Upper lobe of left lung (tissue), 6 donors: ENCODE results near the gene DENND5A. TPM values are rescaled to one million over a fixed set of nuclear protein-coding genes. Genes with fewer than 3 reads are reported as not detected.
"Not testable (repeated sequence)": the region's sequence is repeated elsewhere in the genome, so short reads cannot be mapped to it uniquely, and the experiment has no call there.

Experiments
- ATAC-seq, 2 donors: fragments of 200-7000 bp; cut with Tn5 transposase; one replicate each; pipeline ENCODE4 v1.9.1; 2022; ENCODE audit warnings: mild to moderate bottlenecking in 2 of 2, moderate library complexity in 2 of 2; ENCODE audit not compliant: low FRiP score in 2 of 2
- DNase-seq, 2 donors: peaks; one replicate each; pipeline ENCODE4 v3.0.0-alpha.2; 2019 to 2020
- H3K27ac ChIP-seq, 4 donors: fragments of 200-600 bp; sonication (generic); one replicate each; pipeline ENCODE4 v1.5.1; 2016 to 2019
- H3K27me3 ChIP-seq, 4 donors: fragments of 200-600 bp; sonication (generic); one replicate each; pipeline ENCODE4 v1.5.1; 2017 to 2019
- H3K36me3 ChIP-seq, 4 donors: fragments of 200-600 bp; sonication (generic); one replicate each; pipeline ENCODE4 v1.5.1; 2016 to 2019
- H3K4me1 ChIP-seq, 4 donors: fragments of 200-600 bp; sonication (generic); one replicate each; pipeline ENCODE4 v1.5.1; 2018 to 2019
- H3K4me3 ChIP-seq, 4 donors: fragments of 200-600 bp; sonication (generic); one replicate each; pipeline ENCODE4 v1.5.1; 2017 to 2019; ENCODE audit warnings: mild to moderate bottlenecking in 2 of 4, moderate library complexity in 1 of 4
- H3K9me3 ChIP-seq, 4 donors: fragments of 200-600 bp; sonication (generic); one replicate each; pipeline ENCODE4 v1.5.1; 2018 to 2019
- CTCF ChIP-seq, 6 experiments: fragments of 450-650 bp in 4 of 6; fragments of 200-600 bp in 2 of 6; sonication (generic) in 2 of 6; IDR thresholded peaks; one replicate each; pipeline ENCODE4 v1.5.1; 2016 to 2019; ENCODE audit warnings: antibody characterized with exemption in 6 of 6
- EP300 ChIP-seq, 4 donors: sonication (generic); formaldehyde crosslinking; IDR thresholded peaks; one replicate each; pipeline ENCODE4 v1.5.1; 2017; ENCODE audit warnings: antibody characterized with exemption in 4 of 4, control low read depth in 2 of 4
- POLR2A ChIP-seq, 4 donors: fragments of 450-650 bp; IDR thresholded peaks; one replicate each; pipeline ENCODE4 v1.5.1; 2016 to 2017; ENCODE audit warnings: antibody characterized with exemption in 4 of 4, mild to moderate bottlenecking in 2 of 4
- POLR2AphosphoS5 ChIP-seq, 2 donors: sonication (generic); formaldehyde crosslinking; IDR thresholded peaks; one replicate each; pipeline ENCODE4 v1.5.1; 2017; ENCODE audit warnings: antibody characterized with exemption in 2 of 2
- WGBS, 2 donors: methylation state at CpG; one replicate each; pipeline ENCODE4 v1.1.5; 2017 to 2018; 5-methylcytosine and 5-hydroxymethylcytosine counted together
- total RNA-seq, 6 donors: library from RNA; depleted of rRNA in 4 of 6; stranded (reverse); fragments of >200 nt in 4 of 6; gene quantifications; one replicate each; pipeline versions ENCODE4 v1.1.0 to v1.2.1, GENCODE V29; 2016 to 2021
- donor health status: DM: no; HTN: no; CAD: no; lungs with moderate emphysema.
- donor health status: DM: no; HTN: yes; CAD: no; lungs with severe emphysema.

DENND5A gene
- total RNA-seq, 6 donors from 2014 or later, result 84.4 to 159 (median 98.8) TPM

- 93 to 94% methylated on average over 7 of the region's 7 CpGs for WGBS, 2 donors
Observed at GRCh38 chr11:9104580-9104979, 160.6 kb downstream of the DENND5A start.

GRCh38 chr11:9103542-9104276 lies 161.4 kb downstream of the DENND5A start:
- TF ChIP-seq POLR2AphosphoS5 (IDR thresholded peaks at IDR 0.05) (no peak), CTCF (IDR thresholded peaks at IDR 0.05) (no peak), EP300 (IDR thresholded peaks at IDR 0.05) (no peak), POLR2A (IDR thresholded peaks at IDR 0.05) (no peak)
- Histone ChIP-seq H3K27ac (peak overlapping the region in 1 of 4 donors; percentile 24), H3K27me3 (no peaks in the 10 kb centered on the region), H3K36me3 (no peaks in the 10 kb centered on the region), H3K4me3 (no peak overlapping the region), H3K9me3 (no peaks in the 10 kb centered on the region), H3K4me1 (peaks cover 0 to 5% (median 0%) of the 10 kb centered on the region in 4 donors)
- 75 to 85% methylated on average over 5 to 7 of the region's 7 CpGs for WGBS, 2 donors
- peak; percentile 38 to 40 for ATAC-seq
- DNase-seq, result no peak

More at GRCh38 chr11:9104580-9104979, 160.6 kb downstream of the DENND5A start:
- Histone ChIP-seq H3K9me3 (no peaks in the 10 kb centered on the region), H3K27me3 (no peaks in the 10 kb centered on the region), H3K4me1 (peaks cover 0 to 5% (median 0%) of the 10 kb centered on the region in 4 donors), H3K27ac (no peak overlapping the region), H3K4me3 (no peak overlapping the region), H3K36me3 (no peaks in the 10 kb centered on the region)
- DNase-seq (no peak), ATAC-seq (no peak)
- TF ChIP-seq CTCF (IDR thresholded peaks at IDR 0.05) (no peak), POLR2AphosphoS5 (IDR thresholded peaks at IDR 0.05) (no peak), POLR2A (IDR thresholded peaks at IDR 0.05) (no peak), EP300 (IDR thresholded peaks at IDR 0.05) (no peak)

- no peak overlapping the region for H3K27ac ChIP-seq
- no peaks in the 10 kb centered on the region for H3K27me3 ChIP-seq
- DNase-seq, result no peak
- no peak for ATAC-seq
- H3K4me1 ChIP-seq, result peaks cover 0 to 5% (median 0%) of the 10 kb centered on the region in 4 donors
- H3K4me3 ChIP-seq, result no peak overlapping the region
- TF ChIP-seq EP300 (IDR thresholded peaks at IDR 0.05), result no peak
- TF ChIP-seq POLR2A (IDR thresholded peaks at IDR 0.05), result no peak
- TF ChIP-seq CTCF (IDR thresholded peaks at IDR 0.05), result no peak
- no peak for TF ChIP-seq POLR2AphosphoS5 (IDR thresholded peaks at IDR 0.05)
- 81 to 84% methylated on average over 4 of the region's 4 CpGs for WGBS, 2 donors
- no peaks in the 10 kb centered on the region for H3K36me3 ChIP-seq
- H3K9me3 ChIP-seq, result no peaks in the 10 kb centered on the region
Observed at GRCh38 chr11:9099617-9100016, 165.5 kb downstream of the DENND5A start.

GRCh38 chr11:9098455-9098854 lies 166.7 kb downstream of the DENND5A start:
- H3K27me3 ChIP-seq, H3K27ac ChIP-seq, DNase-seq, H3K4me3 ChIP-seq, H3K9me3 ChIP-seq, H3K36me3 ChIP-seq, H3K4me1 ChIP-seq, ATAC-seq: not testable (repeated sequence)
- 60 to 97% methylated on average over 2 of the region's 2 CpGs for WGBS, 2 donors

GRCh38 chr11:9097186-9097943 lies 167.8 kb downstream of the DENND5A start:
- 88 to 96% methylated on average over 23 of the region's 23 CpGs for WGBS, 2 donors
- not testable (repeated sequence) for H3K4me3 ChIP-seq, H3K4me1 ChIP-seq, H3K9me3 ChIP-seq, ATAC-seq, H3K36me3 ChIP-seq, H3K27ac ChIP-seq, H3K27me3 ChIP-seq
- peak in 1 of 2 donors; percentile 43 for DNase-seq
